ENCODE measurements around the gene HRH3.

The HRH3 gene

DNA sequence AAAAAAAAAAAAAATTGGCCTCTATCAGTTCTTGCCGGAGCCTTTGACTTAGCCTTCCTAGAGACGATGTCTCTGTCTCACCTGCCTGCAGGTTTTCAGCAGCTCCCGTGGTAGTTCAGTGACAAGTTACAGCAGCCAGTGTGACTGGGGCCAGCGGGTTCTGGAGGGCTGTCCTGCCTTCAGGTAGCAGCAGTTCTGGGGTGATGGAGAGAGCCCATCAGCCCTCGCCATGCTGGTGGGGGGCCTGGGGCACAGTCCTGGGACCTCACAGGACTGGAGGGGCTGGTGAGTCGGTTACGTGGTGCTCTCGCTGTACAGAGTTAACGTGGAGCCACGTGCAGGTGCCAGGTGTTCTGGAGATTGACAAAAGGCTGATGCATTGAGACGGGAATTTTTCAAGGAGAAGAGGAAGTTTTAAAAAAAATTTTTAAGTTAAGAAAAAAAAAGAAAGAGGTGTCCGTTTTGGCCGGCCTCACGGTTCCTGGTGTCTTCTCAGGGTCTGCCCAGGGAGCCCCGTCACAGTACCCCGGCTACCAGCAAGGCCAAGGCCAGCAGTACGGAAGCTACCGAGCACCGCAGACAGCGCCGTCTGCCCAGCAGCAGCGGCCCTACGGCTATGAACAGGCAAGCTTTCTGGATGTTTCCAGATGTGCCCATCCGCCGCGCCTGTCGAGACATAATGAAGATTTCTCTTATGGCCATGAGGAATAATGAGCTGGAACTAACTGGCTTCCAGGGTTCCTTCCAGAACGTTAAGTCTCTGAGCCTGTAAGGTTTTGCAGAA is 45.9 kb downstream of the HRH3 start:
- no peak for DNase-seq

DNA sequence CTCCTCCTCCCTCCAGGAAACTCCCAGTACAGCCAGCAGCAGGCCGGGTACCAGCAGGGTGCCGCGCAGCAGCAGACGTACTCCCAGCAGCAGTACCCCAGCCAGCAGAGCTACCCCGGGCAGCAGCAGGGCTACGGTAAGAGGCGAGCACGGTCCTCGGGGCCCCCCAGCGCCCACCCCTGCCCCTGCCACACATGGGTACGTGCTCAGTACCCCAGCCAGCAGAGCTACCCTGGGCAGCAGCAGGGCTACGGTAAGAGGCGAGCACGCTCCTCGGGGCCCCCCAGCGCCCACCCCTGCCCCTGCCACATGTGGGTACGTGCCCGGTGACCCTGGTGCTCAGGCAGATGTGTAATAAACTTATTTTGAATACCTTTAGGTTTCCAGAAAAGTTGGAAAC is 47.4 kb downstream of the HRH3 start:
- no peak for DNase-seq

DNA sequence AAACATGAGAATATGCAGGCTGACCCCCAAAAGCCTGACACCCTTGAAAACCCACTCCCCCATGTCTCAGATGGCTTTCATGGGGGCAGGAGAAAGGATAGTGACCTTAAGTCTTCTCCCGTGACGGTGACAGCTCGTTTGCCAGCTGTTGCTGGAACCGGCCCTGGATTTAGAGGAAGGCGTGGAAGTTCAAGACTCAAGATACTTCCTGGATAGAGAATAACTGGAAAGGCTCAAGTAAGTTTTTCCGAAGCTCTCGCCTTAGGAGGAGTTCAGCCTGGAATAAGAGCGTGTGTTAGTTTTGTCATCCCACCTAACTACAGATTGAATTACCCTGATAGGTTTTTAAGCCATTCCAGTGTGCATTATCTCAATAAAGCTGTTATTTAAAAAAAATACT is 48.8 kb downstream of the HRH3 start:
- DNase-seq = no peak

DNA sequence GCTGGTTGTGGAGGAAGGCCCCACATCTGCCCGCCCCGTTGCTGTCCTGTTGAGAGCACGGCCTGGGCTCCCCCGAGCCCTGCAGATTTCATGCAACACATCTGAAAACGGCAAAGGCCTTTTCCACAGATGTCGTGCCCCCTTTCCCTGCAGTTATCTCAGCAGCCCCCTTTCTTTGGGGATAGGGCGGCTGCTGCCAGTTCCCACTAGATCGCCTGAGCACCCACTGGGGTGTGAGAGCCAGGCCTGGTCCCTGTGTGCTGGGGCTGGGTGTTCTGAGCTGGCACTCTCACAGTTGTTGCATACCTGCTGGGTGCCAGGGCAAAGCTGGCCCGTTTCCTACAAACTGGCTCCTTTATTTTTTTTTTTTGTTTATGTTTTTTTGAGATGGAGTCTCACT is 49.5 kb downstream of the HRH3 start:
- no peak for DNase-seq

DNA sequence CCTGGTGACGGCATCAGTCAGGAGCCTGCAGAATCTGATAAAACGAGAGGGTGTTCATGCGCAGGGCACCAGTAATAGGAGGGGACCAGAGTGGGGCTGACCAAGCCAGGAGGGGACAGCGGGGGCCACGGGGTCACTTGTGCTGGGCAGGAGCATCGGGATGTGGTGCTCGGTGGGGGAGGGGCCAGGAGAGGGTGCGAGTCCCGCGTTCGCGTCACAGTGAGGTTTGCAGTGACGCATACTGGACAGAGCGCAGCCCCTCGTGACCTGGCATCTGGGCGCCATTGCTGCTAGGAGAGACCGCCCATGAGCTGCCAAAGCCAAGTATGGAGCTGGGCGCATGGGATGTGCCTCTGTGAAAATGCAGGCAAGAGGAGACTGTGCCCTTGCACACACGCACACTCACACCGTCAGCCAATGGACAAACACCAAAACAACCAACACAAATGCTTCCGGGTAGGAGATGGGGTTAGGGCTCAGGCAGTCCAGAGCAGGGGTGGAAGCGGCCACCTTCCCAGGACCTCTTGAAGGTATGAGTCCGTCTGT is 51.1 kb downstream of the HRH3 start:
- DNase-seq = no peak

DNA sequence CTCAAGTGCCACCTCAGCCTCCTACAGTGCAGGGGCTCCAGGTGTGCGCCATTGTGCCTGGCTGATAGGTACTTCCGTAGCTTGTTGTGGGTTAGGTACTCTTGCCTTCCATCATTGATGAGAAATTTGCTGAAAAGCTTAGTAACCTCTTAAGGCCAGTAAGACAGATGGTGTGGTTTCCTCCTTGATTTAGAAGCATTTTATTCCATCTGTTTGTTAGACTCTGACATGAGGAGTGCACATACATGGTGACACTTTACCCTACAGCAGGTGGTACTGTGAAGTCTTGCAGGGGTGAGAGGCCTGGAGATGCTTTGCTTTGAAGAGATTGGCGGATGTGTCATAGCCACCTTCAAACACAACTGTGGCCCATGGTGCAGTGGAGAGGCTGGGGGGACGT is 52.0 kb downstream of the HRH3 start:
- DNase-seq = no peak

DNA sequence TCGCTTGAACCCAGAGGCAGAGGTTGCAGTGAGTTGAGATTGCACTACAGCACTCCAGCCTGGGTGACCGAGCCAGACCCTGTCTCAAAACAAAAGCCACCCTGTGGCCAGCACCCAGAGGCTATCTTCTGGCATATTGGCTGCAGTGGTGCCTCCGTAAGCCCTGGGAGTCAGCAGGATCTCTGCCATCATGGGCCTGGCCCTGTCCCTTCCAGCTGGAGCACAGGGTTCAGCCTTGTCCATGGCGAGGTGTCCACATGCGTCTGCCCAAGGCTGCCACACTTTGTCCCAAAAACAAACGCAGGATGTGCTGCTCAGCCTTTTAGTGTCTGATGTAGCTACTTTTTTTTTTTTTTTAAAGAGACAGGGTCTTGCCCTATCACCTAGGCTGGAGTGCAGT is 52.6 kb downstream of the HRH3 start:
- DNase-seq = no peak

DNA sequence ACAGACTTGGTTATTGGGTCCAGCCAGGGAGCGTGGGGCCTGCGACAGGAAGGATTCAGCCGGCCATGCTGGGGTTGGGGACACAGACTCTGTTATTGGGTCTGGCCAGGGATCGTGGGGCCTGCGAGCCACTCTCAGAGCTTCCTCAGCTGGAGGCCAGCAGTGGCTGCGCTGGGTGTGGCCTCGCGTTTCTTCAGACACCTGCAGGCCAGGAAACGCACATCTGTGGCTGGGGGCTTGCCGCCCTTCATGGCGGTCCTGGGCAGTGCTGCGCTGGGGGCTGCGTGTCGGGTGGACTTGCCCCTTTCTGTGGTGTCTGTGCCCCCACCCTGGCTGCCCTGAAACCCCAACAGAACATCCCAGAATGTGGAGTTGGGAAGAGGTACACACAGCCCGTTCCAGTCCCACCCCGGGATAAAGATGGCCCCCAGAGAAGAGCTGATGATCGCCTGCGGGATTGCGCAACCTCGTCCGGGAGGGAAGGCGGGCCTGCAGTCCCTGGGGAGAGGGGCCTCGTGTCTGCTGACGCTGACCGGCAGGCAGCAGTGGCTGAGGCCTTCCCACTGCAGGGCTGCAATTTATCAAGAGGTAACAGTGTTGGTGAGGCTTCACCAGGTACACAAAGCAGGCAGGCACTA is 54.2 kb downstream of the HRH3 start:
- no peak for DNase-seq
